Astrocyte of the spinal cord (primary cell): ENCODE data around the gene GIMAP5.

Experiments used
- DNase-seq: peaks from one replicate; pipeline ENCODE4 v3.0.0; 2011; ENCODE audit warnings: low read depth, low spot score
- H3K4me3 ChIP-seq: 2 replicates; pipeline ENCODE4 v1.5.1; 2011; ENCODE audit warnings: low read depth, mild to moderate bottlenecking, low read length, moderate library complexity
- in situ Hi-C: cut with HindIII; loops from 2 replicates; pipeline ENCODE4 v1.10.0; 2017; ENCODE audit warnings: low sequenced_read_pairs
- TF ChIP-seq, protein P1 (sequence below): IDR thresholded peaks from 2 replicates; pipeline ENCODE4 v1.5.1; 2012; ENCODE audit warnings: low read depth, mild to moderate bottlenecking, low read length, inconsistent platforms

GIMAP5 gene

DNA sequence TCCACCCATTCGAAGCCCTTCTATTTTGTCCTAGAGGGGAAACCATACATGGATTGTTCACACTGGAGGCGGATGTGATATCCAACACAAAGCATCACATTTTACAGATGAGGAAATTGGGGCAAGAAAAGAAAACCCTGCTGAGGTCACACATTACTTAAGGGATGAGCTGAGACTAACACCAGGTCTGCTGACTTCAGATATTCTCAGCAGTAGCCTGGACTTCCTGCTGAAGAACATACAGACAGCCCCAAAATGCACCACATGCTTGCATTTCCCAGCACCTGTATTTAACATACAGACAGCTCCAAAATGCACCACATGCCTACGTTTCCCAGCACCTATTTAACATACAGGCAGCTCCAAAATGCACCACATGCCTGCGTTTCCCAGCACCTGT, 11.2 kb downstream of the GIMAP5 start:
- no peak for DNase-seq
- TF ChIP-seq, protein P1, sequence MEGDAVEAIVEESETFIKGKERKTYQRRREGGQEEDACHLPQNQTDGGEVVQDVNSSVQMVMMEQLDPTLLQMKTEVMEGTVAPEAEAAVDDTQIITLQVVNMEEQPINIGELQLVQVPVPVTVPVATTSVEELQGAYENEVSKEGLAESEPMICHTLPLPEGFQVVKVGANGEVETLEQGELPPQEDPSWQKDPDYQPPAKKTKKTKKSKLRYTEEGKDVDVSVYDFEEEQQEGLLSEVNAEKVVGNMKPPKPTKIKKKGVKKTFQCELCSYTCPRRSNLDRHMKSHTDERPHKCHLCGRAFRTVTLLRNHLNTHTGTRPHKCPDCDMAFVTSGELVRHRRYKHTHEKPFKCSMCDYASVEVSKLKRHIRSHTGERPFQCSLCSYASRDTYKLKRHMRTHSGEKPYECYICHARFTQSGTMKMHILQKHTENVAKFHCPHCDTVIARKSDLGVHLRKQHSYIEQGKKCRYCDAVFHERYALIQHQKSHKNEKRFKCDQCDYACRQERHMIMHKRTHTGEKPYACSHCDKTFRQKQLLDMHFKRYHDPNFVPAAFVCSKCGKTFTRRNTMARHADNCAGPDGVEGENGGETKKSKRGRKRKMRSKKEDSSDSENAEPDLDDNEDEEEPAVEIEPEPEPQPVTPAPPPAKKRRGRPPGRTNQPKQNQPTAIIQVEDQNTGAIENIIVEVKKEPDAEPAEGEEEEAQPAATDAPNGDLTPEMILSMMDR, result no peak
- in situ Hi-C loops, result no loop called here
- no peak overlapping the region for H3K4me3 ChIP-seq

DNA sequence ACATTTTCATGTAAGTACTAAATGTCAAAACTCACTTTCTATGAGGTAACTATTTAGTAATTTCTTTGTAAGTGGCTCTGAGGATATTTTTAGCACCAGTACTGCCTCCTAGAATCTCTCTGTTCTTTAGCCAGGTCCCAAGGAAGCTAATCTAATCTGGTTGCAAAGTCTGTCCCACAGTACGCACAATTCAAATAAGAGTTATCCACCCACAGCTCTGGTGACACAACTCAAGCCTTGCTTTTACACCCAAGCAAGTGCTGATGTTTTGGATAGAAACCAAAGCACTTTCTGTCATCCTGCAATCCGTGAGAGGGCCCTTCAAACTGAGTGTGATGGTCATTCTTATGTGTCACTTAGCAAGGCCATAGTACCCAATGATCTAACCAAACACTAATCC, 14.5 kb downstream of the GIMAP5 start:
- TF ChIP-seq, protein P1, result no peak
- no peak for DNase-seq
- H3K4me3 ChIP-seq, result no peak overlapping the region
- in situ Hi-C loops, result no loop called here

DNA sequence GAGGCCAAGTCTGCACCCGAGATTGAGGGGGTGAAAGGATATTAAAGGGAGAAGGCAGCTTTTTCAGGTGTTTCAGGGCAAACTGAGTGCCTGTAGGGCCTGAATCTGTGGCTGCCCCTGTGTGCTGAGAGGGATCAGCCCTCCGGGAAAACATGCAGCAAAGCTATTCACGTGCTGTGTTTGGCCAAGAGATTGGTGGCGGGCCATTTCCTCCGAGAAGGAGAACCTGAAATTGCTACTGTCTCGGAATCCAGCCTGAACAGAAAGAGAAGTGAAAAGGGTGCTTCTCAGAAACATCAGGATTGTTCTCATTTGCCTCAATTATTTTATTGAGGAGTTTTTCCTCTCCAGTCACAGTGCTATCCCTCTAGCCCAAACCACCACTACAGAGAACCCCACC, 16.0 kb downstream of the GIMAP5 start:
- TF ChIP-seq, protein P1, result no peak
- in situ Hi-C loops, result no loop called here
- no peak for DNase-seq
- no peak overlapping the region for H3K4me3 ChIP-seq

DNA sequence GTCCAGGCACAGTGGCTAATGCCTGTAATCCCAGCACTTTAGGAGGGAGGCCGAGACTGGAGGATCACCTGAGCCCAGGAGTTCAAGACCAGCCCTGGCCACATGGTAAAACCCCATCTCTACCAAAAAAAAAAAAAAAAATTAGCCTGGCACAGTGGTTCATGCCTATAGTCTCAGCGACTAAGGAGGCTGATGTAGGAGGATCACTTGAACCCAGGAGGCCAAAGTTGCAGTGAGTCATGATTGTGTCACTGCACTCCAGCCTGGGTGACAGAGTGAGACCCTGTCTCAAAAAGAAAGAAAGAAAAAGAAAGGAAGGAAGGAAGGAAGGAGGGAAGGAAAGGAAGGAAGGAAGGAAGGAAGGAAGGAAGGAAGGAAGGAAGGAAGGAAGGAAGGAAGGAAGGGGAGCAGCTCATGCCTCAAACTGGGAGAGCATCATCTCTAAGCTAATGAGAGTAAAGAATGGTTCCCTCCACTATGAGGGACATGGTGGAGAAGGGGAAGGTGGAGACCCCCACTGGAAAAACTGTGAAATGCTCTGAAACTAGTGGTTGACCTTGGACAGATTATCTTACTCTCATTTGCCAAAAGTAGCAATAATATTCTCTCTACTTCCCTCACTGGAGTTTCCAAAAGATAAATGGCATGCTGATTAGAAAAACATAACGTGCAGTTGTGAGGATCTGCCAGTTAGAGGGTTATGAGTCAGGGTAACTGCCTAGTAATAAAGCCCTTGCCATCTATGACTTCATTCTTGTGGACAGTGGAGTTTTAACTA, 16.8 kb downstream of the GIMAP5 start:
- DNase-seq, result no peak
- in situ Hi-C loops, result no loop called here
- TF ChIP-seq, protein P1, result no peak
- H3K4me3 ChIP-seq, result no peak overlapping the region

DNA sequence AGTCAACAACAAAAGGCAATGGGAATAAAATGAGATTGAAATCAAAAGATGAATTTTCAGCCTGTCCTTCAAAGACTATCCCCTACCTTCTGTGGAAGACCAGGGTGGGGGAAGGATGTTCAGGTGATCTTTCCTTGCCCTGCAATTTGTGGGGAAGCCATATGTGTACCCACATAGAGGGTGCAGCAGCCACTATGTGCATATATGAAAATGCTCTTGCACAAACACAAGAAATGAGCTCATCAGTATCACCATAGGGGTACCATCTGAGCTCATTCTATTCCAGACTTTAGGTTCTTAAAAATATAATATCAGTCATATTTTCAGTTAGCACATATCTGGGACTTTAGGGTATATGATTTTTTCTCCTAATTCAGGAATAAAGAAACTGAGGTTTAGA, 17.7 kb downstream of the GIMAP5 start:
- DNase-seq, result no peak
- TF ChIP-seq, protein P1, result no peak
- H3K4me3 ChIP-seq, result no peak overlapping the region
- in situ Hi-C loops, result no loop called here

DNA sequence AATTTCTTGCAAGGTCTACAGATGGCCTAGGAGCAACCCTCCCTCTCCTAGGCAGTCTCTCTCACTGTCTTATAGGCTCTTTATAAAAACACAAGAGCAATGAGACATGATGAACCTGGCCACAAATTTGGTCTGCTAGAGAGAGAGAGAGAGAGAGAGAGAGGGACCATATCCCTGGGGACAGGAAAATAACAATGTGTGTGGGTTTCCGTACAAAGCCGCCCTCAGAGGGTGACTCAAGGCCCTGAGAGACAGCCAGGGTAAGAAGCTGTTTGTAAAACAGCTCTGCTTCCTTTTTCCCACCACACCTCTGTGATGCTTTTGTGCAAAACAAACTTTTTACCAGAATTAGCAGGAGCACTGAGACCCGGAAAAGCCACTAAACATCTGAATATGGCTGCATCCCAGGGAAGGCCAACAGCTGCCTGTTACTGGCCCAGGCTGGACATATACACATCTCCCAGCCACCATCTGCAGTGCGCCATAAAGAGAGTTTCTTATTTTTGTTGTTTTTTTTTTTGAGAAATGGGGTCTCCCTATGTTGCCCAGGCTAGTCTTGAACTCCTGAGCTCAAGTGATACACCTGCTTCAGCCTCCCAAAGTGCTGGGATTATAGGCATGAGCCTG, 18.4 kb downstream of the GIMAP5 start:
- in situ Hi-C loops, result no loop called here
- no peak overlapping the region for H3K4me3 ChIP-seq
- DNase-seq, result no peak
- TF ChIP-seq, protein P1, result no peak
